NAMALWA (cell line): ENCODE measurements around the gene LYRM1.
"Not testable (repeated sequence)": the region's sequence is repeated elsewhere in the genome, so short reads cannot be mapped to it uniquely, and the experiment has no call there.

Experiments
- DNase-seq: peaks from one replicate; pipeline ENCODE4 v3.0.0-alpha.2; 2015; ENCODE audit warnings: low spot score

Gene LYRM1

GRCh38 chr16:20937736-20938135 is 37.2 kb downstream of the LYRM1 start:
- DNase-seq: no peak

- DNase-seq: no peak
Measured at GRCh38 chr16:20938426-20938825, 37.9 kb downstream of the LYRM1 start.

- DNase-seq: no peak
Measured at GRCh38 chr16:20939611-20940010, 39.0 kb downstream of the LYRM1 start.

GRCh38 chr16:20940871-20941635 is 40.5 kb downstream of the LYRM1 start:
- DNase-seq: no peak

GRCh38 chr16:20941636-20941926 is 41.0 kb downstream of the LYRM1 start:
- no peak for DNase-seq

GRCh38 chr16:20942256-20942655 is 41.7 kb downstream of the LYRM1 start:
- no peak for DNase-seq

GRCh38 chr16:20944861-20945574 is 44.4 kb downstream of the LYRM1 start:
- DNase-seq: peak; percentile 83

- DNase-seq: not testable (repeated sequence)
Measured at GRCh38 chr16:20945575-20945875, 45.0 kb downstream of the LYRM1 start.

GRCh38 chr16:20946015-20946629 is 45.6 kb downstream of the LYRM1 start:
- no peak for DNase-seq

GRCh38 chr16:20948444-20948843 is 47.9 kb downstream of the LYRM1 start:
- DNase-seq: no peak

GRCh38 chr16:20949660-20950059 is 49.1 kb downstream of the LYRM1 start:
- no peak for DNase-seq

GRCh38 chr16:20950294-20950693 is 49.7 kb downstream of the LYRM1 start:
- no peak for DNase-seq

GRCh38 chr16:20952139-20952920 is 51.8 kb downstream of the LYRM1 start:
- DNase-seq: no peak

GRCh38 chr16:20954574-20954973 is 54.0 kb downstream of the LYRM1 start:
- no peak for DNase-seq

- DNase-seq: no peak
Measured at GRCh38 chr16:20956319-20956718, 55.7 kb downstream of the LYRM1 start.

GRCh38 chr16:20957153-20957552 is 56.6 kb downstream of the LYRM1 start:
- DNase-seq: no peak

GRCh38 chr16:20960899-20961298 is 60.3 kb downstream of the LYRM1 start:
- DNase-seq: no peak

- DNase-seq: no peak
Measured at GRCh38 chr16:20968765-20969164, 68.2 kb downstream of the LYRM1 start.

GRCh38 chr16:20969386-20969785 is 68.8 kb downstream of the LYRM1 start:
- no peak for DNase-seq

GRCh38 chr16:20971401-20971800 is 70.8 kb downstream of the LYRM1 start:
- DNase-seq: no peak

- not testable (repeated sequence) for DNase-seq
Measured at GRCh38 chr16:20973201-20973600, 72.6 kb downstream of the LYRM1 start.
